Measurements from ENCODE around the gene MEOX2. TPM values are rescaled to one million over a fixed set of nuclear protein-coding genes. Genes with fewer than 3 reads are reported as not detected.

The MEOX2 gene
- total and polyA plus RNA-seq, 2 of the 13 experiments (the other 11 are each of a cell fraction or from before 2014, with no cell fraction given), result not detected

DNA sequence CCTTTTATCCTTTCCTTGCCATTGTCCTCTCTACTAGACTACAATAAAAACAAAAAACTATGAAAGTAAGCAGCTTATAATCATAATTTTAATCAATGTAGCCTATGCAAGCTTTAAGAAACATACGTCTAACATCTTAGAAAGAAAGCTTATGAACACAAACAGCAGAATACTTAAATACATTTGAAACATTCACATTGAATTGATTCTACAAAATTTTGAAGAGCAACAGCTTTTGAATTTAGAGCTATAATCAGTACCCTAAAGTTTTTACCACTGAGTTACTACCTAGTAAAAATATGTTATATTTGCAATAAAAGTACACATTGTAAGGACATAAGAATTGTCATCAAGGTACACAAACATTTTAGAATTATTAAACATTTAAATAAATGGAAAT lies 7.2 kb downstream of the MEOX2 start (continued):
- TF ChIP-seq HBP1 (CRISPR knock-in tag; IDR thresholded peaks at IDR 0.05; ENCODE audit: low read depth), result no peak

DNA sequence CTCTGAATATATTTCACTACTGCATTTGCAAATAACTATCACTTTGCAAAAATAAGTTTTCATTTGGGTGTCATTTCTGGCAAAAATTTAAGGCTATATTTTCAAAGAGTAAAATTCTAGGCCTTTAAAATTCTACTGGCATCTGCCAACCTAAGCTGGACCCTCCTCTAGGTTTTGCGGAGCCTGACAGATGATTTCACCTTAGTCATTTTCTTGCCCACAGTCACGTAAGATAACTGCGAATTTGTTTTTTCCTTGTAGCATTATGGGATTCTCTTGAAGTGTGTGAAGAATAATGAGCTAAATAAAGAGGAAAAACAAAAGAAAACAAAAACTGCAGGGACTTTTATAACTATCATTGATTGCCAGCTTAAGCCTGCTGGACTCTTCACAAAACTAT lies 7.8 kb downstream of the MEOX2 start:
- BruUV-seq (replicated peaks), result no TSS peak
- ATAC-seq (no peak), DNase-seq (ENCODE audit: low spot score) (no peak), FAIRE-seq (no peak)
- intact Hi-C loops (cut with micrococcal nuclease; ENCODE audit: unreplicated experiment) (no loop called here), in situ Hi-C loops (cut with HindIII; ENCODE audit: extremely low pct_ligation_motif_present, low pct_unique_long_range_greater_than_20kb) (no loop called here)
- Histone ChIP-seq H3K9me3 (ENCODE audit: low read length) (no peaks in the 10 kb centered on the region), H3K4me2 (ENCODE audit: low read depth, low read length) (no peak overlapping the region), H4K20me1 (ENCODE audit: insufficient read depth, low read length) (no peaks in the 10 kb centered on the region), H3K4me3 (replicated peaks in 1 of 3; ENCODE audit: insufficient read depth in 1 of 3, low read depth in 2 of 3, low read length in 3 of 3) (no peak overlapping the region), H3K27ac (ENCODE audit: extremely low read length, insufficient read depth, low read length) (no peak overlapping the region), H3K4me1 (ENCODE audit: insufficient read depth, low read length) (no peaks in the 10 kb centered on the region), H3K9ac (ENCODE audit: insufficient read depth, low read depth, low read length) (no peak overlapping the region), H3K27me3 (ENCODE audit: control insufficient read depth in 1 of 2, insufficient read depth in 2 of 2, low read length in 2 of 2) (no peaks in the 10 kb centered on the region), H3K79me2 (ENCODE audit: insufficient read depth, low read length) (no peaks in the 10 kb centered on the region), H3K36me3 (replicated peaks in 1 of 2; ENCODE audit: control insufficient read depth in 1 of 2, insufficient read depth in 2 of 2, low read length in 2 of 2) (no peaks in the 10 kb centered on the region), H2AFZ (ENCODE audit: low read length) (no peak overlapping the region)
- ChIA-PET POLR2A (no interaction called here), CTCF (ENCODE audit: low intra/inter-chr PET ratio, low total read pairs) (no interaction called here)
- WGBS (ENCODE audit: low lambda C conversion rate), result 34% methylated on average over 3 of the region's 3 CpGs
- TF ChIP-seq SETDB1 (CRISPR knock-in tag; IDR thresholded peaks at IDR 0.05; ENCODE audit: borderline replicate concordance) (no peak), ZNF510 (CRISPR knock-in tag; IDR thresholded peaks at IDR 0.05; ENCODE audit: low read depth) (no peak), ELF3 (CRISPR knock-in tag; IDR thresholded peaks at IDR 0.05) (no peak), ZNF775 (CRISPR knock-in tag; IDR thresholded peaks at IDR 0.05; ENCODE audit: borderline replicate concordance) (no peak), NKX3-1 (CRISPR knock-in tag; IDR thresholded peaks at IDR 0.05) (no peak), ZNF317 (CRISPR knock-in tag; IDR thresholded peaks at IDR 0.05) (no peak), HES4 (CRISPR knock-in tag; IDR thresholded peaks at IDR 0.05; ENCODE audit: borderline replicate concordance) (no peak), ZNF383 (CRISPR knock-in tag; IDR thresholded peaks at IDR 0.05; ENCODE audit: borderline replicate concordance) (no peak), WIZ (CRISPR knock-in tag; IDR thresholded peaks at IDR 0.05) (no peak), HIC2 (CRISPR knock-in tag; IDR thresholded peaks at IDR 0.05; ENCODE audit: low read depth) (no peak), ZNF577 (CRISPR knock-in tag; IDR thresholded peaks at IDR 0.05; ENCODE audit: borderline replicate concordance, low read depth) (no peak), ZNF766 (CRISPR knock-in tag; IDR thresholded peaks at IDR 0.05; ENCODE audit: borderline replicate concordance) (no peak)
- TF ChIP-seq, protein P1, sequence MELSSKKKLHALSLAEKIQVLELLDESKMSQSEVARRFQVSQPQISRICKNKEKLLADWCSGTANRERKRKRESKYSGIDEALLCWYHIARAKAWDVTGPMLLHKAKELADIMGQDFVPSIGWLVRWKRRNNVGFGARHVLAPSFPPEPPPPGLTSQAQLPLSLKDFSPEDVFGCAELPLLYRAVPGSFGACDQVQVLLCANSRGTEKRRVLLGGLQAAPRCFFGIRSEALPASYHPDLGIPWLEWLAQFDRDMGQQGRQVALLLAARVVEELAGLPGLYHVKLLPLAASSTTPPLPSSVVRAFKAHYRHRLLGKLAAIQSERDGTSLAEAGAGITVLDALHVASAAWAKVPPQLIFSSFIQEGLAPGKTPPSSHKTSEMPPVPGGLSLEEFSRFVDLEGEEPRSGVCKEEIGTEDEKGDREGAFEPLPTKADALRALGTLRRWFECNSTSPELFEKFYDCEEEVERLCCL (CRISPR knock-in tag; IDR thresholded peaks at IDR 0.05; ENCODE audit: borderline replicate concordance), result no peak
- TF ChIP-seq, protein P2, sequence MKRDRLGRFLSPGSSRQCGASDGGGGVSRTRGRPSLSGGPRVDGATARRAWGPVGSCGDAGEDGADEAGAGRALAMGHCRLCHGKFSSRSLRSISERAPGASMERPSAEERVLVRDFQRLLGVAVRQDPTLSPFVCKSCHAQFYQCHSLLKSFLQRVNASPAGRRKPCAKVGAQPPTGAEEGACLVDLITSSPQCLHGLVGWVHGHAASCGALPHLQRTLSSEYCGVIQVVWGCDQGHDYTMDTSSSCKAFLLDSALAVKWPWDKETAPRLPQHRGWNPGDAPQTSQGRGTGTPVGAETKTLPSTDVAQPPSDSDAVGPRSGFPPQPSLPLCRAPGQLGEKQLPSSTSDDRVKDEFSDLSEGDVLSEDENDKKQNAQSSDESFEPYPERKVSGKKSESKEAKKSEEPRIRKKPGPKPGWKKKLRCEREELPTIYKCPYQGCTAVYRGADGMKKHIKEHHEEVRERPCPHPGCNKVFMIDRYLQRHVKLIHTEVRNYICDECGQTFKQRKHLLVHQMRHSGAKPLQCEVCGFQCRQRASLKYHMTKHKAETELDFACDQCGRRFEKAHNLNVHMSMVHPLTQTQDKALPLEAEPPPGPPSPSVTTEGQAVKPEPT (CRISPR knock-in tag; IDR thresholded peaks at IDR 0.05; ENCODE audit: low read depth), result no peak
